Frontal cortex (tissue), 4 donors: ENCODE measurements around the gene ZCCHC2. TPM values are rescaled to one million over a fixed set of nuclear protein-coding genes. Genes with fewer than 3 reads are reported as not detected.

ENCODE experiments used
- DNase-seq, 2 donors: peaks; one replicate each; pipeline ENCODE4 v3.0.0; 2012; ENCODE audit warnings: low spot score in 2 of 2
- FAIRE-seq: peaks from 2 replicates; lab custom pipeline; 2012; peaks lifted over from hg19 to GRCh38; lab: Jason Lieb, UNC
- total RNA-seq: library from RNA; depleted of rRNA; stranded (reverse); fragments of >200 nt; gene quantifications from one replicate; pipeline ENCODE4 v1.2.3, GENCODE V29; 2014
- donor health status: control.
- donor health status: control.
- donor health status: control.

The ZCCHC2 gene
- total RNA-seq, 1 donor from 2014 or later: 13.5 TPM

DNA sequence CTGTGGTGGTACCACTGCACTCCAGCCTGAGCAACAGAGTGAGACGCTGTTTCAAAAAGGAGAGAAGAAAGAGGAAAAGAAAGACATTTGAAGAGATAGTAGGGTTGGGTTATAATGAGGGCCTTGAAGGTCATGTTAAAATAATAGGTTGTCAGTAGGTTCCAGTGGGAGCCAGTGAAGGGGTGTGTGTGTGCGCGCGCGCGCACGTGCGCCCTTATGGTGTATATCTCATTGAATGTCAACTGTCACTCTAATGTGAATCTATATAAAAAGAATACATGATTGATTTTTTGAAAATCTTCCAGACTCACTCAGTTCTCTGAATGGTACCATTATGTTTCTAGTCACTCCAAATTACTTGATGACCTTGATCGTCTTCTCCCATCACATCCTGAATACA, 9.1 kb downstream of the ZCCHC2 start:
- no peak for DNase-seq

DNA sequence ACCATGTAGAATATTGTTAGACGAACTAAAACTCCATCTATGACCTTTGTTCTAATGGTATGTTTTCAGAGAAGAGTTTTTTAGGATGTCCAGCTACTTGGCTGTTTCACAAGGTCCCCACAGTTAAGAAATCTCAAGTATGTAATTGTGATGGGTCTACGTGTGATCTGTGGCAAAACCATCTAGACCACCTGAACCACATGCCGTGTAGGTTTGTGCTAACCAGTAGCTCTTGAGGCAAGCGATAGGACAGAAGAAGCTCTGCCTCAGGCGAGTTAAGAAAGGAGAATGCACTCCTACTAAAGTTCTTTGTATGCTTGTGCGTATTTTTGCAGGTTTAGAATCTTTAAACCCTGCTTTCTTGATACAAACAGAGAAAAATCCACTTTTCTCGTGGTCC, 13.2 kb downstream of the ZCCHC2 start:
- FAIRE-seq (no peak), DNase-seq (no peak)

More for the DNA sequence above, 9.1 kb downstream of the ZCCHC2 start:
- no peak for FAIRE-seq

DNA sequence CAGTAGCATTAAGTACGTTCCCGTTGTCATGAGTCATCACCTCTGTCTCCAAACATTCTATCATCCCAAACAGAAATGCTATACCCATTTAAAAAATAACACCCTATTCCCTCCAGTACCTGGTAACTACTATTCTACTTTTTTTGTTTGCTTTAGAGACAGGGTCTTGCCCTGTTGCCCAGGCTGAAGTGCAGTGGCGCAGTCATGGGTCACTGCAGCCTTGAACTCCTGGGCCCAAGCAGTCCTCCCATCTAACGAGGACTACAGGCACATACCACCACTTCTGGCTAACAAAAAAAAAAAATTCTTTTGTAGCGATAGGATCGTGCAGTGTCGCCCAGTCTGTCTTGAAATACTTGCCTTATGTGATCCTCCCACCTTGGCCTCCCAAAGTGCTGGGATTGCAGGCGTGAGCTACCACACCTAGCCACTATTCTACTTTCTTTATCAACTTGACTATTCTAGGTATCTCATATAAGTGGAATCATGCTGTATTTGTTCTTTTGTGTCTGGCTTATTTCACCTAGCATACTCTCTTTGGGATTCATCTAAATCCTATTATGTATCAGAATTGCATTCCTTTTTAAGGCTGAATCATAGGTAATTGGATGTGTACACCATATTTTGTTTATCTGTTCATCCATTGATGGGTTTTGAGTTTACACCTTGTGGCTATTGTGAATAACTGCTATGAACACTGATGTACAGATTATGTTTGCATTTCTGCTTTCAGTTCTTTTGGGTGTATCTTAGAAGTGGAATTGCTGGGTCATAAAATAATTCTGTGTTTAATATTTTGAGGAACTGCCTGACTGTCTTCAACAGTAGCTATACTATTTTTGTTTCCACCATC, 14.4 kb downstream of the ZCCHC2 start:
- DNase-seq (no peak), FAIRE-seq (no peak)

DNA sequence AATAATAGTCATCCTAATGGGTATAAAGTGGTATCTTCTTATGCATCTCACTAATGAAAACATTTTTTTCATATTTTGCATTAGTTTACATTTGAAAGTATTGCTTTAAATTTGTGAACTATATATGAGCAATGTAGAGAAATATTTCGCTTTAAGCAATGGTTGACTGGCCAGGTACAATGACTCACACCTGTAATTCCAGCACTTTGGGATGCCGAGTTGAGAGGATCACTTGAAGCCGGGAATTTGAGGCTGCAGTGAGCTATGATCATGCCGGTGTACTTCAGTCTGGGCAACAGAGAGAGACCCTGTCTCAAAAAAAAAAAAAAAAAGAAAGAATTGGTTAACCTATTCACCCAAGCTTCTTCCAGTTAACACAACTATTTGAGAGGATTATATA, 15.1 kb downstream of the ZCCHC2 start:
- DNase-seq: no peak
- FAIRE-seq: no peak

DNA sequence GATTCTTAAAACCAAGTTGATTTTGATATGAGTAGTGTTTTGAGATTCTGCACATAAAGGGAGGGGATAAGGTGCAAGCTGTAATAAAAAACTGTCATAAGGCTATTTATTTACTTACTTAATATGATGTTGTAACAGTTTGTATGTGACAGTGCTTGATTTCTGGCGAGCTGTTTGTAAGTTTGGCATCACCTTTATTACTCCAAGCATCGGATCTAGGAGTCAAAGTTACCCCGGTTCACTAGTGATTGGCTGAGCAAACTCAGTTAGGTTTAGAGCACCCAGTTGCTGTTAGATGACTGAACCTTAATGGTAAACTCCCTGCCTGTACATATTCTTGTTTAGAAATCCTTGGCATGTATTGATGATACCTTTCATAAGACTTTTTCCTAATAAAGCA, 16.1 kb downstream of the ZCCHC2 start:
- FAIRE-seq: no peak
- no peak for DNase-seq

DNA sequence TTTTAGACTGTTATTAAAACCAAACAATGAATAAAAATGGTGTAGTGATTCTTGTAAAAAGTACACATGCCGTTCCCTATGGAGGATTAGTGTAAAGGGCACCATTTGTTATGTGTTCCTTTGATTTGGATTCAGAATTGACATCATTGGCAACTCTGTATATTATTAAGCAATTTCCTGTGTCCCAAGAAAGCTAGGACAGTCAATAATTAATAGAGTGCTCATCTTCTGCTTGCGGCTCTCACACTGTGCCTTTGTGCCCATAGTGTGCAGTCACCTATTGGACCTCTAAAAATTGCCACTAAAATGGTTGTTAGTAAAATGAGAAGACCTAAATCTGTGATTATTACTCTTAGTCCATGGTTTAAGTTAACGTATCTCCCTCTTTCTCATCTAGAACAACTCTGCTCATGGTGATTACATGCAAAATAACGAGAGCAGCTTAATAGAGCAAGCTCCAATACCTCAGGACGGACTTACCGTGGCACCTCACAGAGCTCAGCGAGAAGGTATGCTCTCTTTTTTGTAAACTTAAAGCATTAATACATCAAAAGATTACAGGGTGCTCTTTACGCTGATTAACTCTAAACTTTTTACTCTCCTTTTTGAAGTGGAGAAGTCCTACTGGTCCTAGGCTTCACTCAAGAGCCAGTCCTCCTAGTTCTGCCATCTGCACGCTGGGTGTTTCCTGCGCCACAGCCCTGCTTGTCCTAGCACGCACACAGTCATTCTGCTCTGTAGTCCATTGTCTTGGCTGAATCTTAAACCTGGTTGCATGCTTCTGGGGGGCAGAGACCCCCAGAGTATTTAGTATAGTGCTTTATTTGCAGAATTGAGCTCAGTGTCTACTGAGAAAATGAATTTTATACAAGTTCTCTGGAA, 16.7 kb downstream of the ZCCHC2 start:
- FAIRE-seq: no peak
- DNase-seq: no peak

DNA sequence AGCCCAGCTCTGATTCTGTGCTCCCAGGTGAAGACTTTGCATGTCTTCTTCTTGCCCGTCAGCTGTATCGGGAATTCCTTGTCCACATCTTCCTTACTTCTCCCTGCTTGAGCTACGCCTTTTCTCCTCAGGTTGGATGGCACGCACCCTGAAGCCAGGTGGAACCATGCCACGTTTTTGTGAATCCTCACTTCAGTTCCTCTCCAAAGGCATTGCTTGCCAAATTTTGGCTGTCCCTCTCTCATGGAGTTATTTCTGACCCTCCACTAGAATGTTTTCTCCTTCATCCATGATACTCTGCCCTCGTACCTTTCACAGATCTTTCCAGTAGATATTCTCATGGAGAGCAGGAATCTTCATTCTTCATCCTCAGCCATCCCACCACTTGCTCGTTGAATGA, 20.2 kb downstream of the ZCCHC2 start:
- no peak for FAIRE-seq

DNA sequence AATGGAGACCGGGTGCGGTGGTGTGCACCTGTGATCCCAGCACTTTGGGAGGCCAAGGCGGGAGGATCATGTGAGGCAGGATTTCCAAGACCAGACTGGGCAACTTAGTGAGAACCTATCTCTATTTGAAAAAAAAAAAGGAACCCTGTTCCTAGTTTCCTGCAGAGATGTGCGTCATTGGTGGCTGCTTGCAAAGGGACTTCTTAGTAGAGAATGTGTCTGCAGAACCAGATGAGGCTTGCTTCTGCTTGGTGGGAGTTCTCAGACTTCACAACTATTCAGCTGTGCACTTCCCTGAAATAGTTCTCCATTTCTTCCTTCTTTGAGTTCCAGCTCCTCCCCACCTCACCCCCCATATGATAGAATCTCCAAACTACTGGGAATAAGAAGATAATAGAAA, 22.3 kb downstream of the ZCCHC2 start:
- FAIRE-seq: no peak
- DNase-seq: no peak

More for the DNA sequence above, 20.2 kb downstream of the ZCCHC2 start:
- DNase-seq: no peak

DNA sequence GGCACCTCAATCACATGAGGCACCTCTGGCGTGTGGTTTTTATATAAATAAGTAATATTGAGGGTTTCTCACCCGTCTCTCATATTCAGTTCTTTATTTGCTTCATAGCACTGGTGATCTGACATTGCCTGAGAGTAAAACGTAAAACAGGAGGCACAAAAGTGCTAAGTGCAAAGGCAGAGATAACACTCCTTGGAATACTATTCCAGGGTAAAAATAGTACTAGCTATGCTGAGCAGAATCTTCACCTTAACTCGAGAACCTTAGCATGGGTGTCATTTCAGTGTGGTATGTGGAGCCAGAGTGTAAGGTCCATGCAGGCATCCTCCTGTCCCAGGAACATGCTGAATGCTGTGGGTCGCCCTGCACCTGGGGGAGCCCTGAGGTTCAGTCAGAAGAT, 26.9 kb downstream of the ZCCHC2 start:
- DNase-seq (no peak), FAIRE-seq (no peak)

DNA sequence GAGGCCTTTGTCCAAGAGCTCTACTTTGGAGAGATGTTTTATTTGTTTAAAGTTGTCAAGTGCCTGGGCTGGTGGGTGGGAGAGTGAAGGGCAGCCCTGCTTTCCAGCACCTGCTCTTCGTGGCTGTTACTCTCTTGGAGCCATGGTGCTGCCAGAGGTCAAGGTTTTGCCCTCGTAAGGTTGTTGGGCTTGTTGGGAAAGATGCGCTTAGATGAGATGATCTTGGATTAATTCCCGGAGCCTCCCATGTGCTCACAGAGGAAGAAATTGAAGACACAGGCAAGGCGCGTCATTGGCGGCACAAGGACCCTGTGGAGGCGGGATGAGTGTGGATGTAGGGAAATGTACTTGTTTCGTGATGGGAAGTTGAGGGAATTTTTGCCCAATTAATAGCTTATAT, 27.9 kb downstream of the ZCCHC2 start:
- no peak for DNase-seq
- FAIRE-seq: no peak

DNA sequence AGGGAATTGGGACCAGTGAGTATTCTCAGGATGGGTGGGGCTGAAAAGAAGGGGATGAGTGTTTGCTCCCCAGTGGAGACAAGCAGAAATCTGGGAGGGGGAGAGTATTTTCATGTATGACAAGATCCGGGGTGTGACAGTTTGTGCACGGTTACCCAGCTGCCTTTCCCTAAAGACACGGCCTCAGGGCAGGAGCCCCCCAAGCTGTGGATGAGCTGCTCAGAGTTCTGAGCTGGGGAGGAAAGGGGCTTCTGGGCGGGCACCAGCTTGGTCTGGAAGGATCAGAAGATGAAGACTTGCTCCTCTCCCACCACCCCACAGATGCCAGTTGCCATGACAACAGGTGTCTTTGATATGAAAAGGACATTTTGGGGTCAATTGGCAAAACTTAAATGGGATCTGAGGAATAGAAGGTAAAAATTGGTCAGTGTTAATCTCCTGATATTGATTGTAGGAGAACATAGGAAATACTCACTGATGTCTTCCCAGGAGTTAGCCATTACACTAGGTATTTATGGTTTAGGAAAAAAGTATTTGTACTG, 29.2 kb downstream of the ZCCHC2 start:
- FAIRE-seq: no peak

DNA sequence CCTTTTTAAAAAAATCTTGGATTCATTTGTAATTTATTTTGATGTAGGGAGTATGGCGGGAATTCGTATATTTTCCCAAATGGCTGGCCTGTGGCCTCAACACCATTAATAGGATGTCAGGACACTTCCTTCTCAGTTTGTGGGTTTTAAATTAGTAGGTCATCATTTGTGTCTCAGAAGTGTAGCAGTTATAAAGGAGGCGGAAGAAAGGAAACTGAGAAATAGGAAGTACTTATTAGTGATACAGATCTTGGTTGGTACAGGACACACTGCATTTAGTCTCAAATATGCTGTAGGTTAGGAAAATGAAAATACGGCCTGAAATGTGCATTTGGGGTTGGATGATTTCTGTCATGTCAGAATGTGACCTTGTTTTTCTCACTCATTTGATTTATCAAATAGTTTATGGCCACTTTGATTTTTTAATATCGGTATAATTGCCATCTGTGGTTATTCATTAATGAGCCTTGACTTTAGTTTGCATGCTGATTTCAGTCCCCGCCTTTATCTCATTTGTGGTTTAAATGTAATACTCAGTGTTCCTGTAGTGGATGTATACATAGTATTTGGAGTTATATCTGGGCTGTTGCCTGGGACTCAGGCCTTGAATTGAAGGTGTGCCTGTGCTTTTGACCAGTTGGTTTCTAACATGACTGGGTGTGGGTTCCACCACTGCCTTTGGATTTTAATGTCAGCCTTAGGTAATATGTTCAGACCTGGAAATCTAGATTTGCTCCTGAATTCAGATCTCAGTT, 31.4 kb downstream of the ZCCHC2 start:
- FAIRE-seq (no peak), DNase-seq (no peak)

More for the DNA sequence above, 29.2 kb downstream of the ZCCHC2 start:
- no peak for DNase-seq

DNA sequence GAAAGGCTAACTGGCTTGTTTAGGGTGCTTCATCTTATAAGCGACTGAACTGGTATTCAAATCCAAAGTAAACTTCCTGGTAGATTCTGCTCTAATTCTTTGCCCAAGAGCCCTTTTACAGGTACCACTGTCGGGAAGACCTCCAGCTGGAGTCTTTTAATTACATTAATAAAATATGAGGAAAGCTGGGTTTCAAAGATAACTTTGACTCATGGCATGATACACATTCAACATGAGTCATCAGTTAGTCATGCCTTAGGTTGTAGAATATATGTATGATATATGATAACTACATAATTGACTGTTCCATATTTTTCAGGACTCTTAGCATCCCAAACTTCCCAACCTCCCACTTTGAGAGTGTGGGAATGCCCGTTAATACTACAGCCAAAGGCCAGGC, 32.3 kb downstream of the ZCCHC2 start:
- DNase-seq: no peak
- no peak for FAIRE-seq

DNA sequence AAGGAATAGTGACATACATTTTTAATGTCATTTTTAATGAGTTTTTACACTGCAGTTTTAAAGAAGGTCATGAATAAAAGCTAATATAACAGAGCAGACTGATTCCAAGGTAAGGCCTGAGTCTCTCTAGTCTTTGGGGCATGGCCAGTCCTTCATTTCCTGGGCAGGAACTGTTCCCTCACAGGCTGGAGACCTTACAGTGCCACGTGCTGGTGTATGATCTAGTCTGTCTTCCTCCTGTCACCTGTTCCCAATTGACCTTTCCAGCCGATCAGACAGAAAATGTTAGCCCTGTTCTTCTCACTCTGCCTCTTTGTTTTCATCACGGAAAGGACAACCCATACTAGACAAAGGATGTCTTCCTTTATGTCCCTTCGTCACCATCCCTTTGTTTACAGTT, 33.6 kb downstream of the ZCCHC2 start:
- FAIRE-seq (no peak), DNase-seq (no peak)

DNA sequence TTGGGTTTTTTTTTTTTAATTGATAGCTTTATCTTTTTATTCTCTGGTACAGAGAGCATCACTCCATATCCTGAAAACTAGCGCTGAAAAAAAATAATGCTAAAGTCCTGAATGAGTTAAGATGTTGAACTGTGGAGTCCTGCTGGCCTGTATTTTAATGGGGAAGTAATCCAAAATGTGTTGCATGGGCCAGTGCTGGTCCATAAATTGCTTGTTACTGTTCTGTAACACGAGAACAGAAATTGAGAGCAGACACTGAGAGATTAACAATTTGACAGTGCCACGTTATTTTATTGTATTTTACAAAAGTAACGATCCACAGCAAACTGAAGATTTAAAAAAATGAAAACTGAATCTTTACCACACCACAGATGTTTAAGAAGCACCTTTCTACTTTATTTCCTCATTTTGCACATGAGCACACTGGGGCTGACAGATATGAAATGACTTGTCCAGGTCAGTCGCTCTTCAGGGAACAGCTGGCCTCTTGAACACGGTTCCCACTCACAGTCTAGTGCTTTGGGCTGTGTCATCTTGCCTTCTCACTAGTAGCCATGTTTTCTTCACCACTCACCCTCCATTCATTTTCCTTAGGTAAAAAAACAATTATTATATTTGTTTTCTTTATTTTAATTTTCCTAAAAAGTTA, 35.3 kb downstream of the ZCCHC2 start:
- no peak for FAIRE-seq

DNA sequence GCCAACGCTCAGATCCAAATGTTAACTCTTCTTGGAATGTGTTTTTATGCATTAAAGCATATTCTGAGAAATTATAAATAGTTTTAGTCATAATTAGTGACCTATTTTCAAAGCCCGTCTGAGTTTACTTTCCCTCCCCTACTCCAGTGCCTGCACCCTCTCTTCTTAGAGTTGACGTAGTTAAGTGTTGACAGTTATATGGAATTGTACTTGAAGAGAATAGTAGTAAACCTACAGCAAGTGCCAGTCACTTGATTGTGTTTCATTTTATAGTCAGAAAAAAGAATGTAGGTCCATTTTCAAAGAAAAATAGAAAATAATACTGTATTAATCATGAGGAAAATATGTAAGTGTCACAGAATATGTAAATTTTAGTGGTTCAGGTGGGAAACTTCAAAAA, 41.2 kb downstream of the ZCCHC2 start:
- DNase-seq: no peak
- no peak for FAIRE-seq

More for the DNA sequence above, 35.3 kb downstream of the ZCCHC2 start:
- DNase-seq: no peak

DNA sequence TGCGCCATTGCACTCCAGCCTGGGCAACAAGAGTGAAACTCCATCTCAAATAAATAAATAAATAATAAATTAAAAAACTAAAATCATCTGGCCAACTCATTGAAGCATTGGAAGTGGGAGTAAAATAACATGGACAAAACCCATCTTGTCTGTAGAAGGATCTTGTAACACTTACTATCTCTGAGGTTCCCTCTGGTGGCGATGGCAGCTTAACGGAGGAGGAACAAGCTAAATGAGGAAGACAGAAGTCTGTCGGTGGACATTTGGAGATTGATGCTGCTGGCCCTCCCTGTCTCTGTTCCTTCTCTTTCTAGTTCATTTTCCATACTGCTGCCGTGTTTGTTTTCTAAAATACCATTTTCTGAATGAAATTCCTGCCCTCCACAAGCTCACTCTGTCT, 43.4 kb downstream of the ZCCHC2 start:
- no peak for FAIRE-seq

DNA sequence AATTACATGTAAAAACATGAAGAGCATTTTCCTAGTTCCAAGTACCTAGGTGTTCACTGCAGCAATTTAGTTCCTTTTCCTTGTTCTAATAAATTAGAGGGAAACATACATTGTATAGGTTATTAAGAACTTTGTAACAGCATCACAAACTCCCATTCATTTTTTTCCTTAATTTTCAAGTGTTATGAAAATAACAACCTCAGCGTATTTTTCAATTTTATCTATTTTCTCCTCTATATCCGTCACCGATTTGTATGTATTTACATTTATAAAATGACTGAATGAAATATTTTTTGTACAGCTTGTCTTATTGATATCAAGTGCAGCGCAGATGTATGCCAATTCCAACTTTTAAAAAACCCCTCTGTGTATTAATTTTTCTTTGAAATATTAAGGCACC, 44.0 kb downstream of the ZCCHC2 start:
- DNase-seq (no peak), FAIRE-seq (no peak)

More for the DNA sequence above, 43.4 kb downstream of the ZCCHC2 start:
- DNase-seq: peak in 1 of 2 donors; percentile 35

DNA sequence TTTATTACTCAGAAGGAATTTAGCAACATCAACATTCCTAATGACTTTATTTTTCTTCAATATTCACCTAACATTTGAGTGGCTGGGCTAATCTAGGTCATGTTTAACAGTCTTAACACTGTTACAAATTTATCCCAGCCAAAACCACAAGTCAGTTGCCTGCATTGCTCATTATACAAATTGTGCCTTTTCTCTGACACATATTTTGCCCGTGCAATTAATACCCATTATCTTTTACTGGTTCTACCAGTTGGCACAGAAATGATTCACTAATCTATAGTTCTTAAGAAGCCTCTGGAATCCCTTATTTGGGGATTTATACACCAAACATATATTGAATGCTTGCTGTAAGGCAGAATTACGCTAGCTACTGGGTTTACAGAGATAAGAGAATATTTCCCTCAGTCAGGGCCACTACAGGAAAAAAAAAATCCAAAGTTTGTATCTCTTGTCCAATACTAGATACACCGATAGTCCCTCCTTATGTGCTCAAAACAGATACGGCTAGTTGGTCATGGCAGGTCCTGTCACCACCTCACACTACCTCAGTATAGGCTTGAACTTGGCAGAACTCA, 46.3 kb downstream of the ZCCHC2 start:
- DNase-seq: no peak
- no peak for FAIRE-seq
